Fibroblast of skin of left biceps (primary cell): ENCODE results near the gene JMY.

Experiments used
- DNase-seq, 2 experiments: peaks; one replicate each; pipeline ENCODE4 v3.0.0-alpha.2; 2013; ENCODE audit warnings: low read depth in 2 of 2

JMY gene

GRCh38 chr5:79235634-79236361 is at the start of gene JMY:
TSS of gene JMY (plus strand) at chr5:79236131. CDS start at chr5:79236651, 520 bp downstream.
- peak; percentile 46 to 56 for DNase-seq

- DNase-seq: no peak
These were observed 49.5 kb upstream of the JMY start for GRCh38 chr5:79186455-79186854.

- DNase-seq: no peak
These were observed 46.3 kb upstream of the JMY start for GRCh38 chr5:79189439-79190234.

- no peak for DNase-seq
These were observed 45.7 kb upstream of the JMY start for GRCh38 chr5:79190235-79190529.

- no peak for DNase-seq
These were observed 44.5 kb upstream of the JMY start for GRCh38 chr5:79191457-79191856.

GRCh38 chr5:79193643-79194042 is 42.3 kb upstream of the JMY start:
- DNase-seq: no peak

- DNase-seq: no peak
These were observed 35.3 kb upstream of the JMY start for GRCh38 chr5:79200573-79201183.

GRCh38 chr5:79201206-79201605 is 34.7 kb upstream of the JMY start:
- DNase-seq: no peak

GRCh38 chr5:79202076-79202475 is 33.9 kb upstream of the JMY start:
- DNase-seq: peak; percentile 19 to 25

- no peak for DNase-seq
These were observed 30.0 kb upstream of the JMY start for GRCh38 chr5:79205965-79206364.

GRCh38 chr5:79206541-79206940 is 29.4 kb upstream of the JMY start:
- no peak for DNase-seq

- no peak for DNase-seq
These were observed 26.4 kb upstream of the JMY start for GRCh38 chr5:79209505-79209904.

GRCh38 chr5:79224286-79224984 is 11.5 kb upstream of the JMY start:
- DNase-seq: no peak

- DNase-seq: no peak
These were observed 10.9 kb upstream of the JMY start for GRCh38 chr5:79225026-79225425.

- DNase-seq: no peak
These were observed 10.5 kb upstream of the JMY start for GRCh38 chr5:79225441-79225840.

- DNase-seq: no peak
These were observed 8.4 kb upstream of the JMY start for GRCh38 chr5:79227484-79228025.

GRCh38 chr5:79229357-79230174 is 6.4 kb upstream of the JMY start:
- peak in 1 of 2 experiments; percentile 27 for DNase-seq

GRCh38 chr5:79235261-79235633 is 684 bp upstream of the JMY start:
- peak in 1 of 2 experiments; percentile 32 for DNase-seq

- DNase-seq: no peak
These were observed 535 bp downstream of the JMY start for GRCh38 chr5:79236362-79236969.

- no peak for DNase-seq
These were observed 1.2 kb downstream of the JMY start for GRCh38 chr5:79236970-79237739.
